HCT116 (cell line): Measurements from ENCODE around the gene CREBRF. TPM values are rescaled to one million over a fixed set of nuclear protein-coding genes. Genes with fewer than 3 reads are reported as not detected.

Source experiments
- ATAC-seq: fragments of 200-7000 bp; cut with Tn5 transposase; 2 replicates; pipeline ENCODE4 v1.9.1; 2020; ENCODE audit warnings: mild to moderate bottlenecking, moderate library complexity
- BruUV-seq: library from RNA; stranded (reverse); fragments of 400-500 nt; replicated peaks from 2 replicates; lab custom pipeline; 2021; lab: Mats Ljungman, UMichigan
- CTCF ChIA-PET: fragments of 300-600 bp; sonication (Branson Sonifier 250); formaldehyde crosslinking; loops from one replicate; lab custom pipeline; 2021; ENCODE audit warnings: antibody characterized with exemption; lab: Charles Lee
- POLR2A ChIA-PET: fragments of 300-600, 350-600 bp; sonication (Branson Sonifier 250); formaldehyde crosslinking; loops from one replicate; lab custom pipeline; 2021; ENCODE audit warnings: antibody characterized with exemption; lab: Charles Lee
- RAD21 ChIA-PET, 2 experiments: fragments of 300-600 bp; sonication (Branson Sonifier 250); formaldehyde crosslinking; loops; one replicate each; lab custom pipeline; 2023; ENCODE audit warnings: low total read pairs in 2 of 2; ENCODE audit not compliant: uncharacterized antibody in 2 of 2, unreplicated experiment in 2 of 2, low non-redundant PET in 1 of 2; lab: Charles Lee
- DNase-seq: peaks from one replicate; pipeline ENCODE4 v3.0.0-alpha.2; 2010; ENCODE audit warnings: low read depth, low spot score
- H2AFZ ChIP-seq: fragments of 200-600 bp; shearing (Covaris generic), sonication (generic); 2 replicates; pipeline ENCODE4 v1.6.1; 2017; ENCODE audit warnings: low read depth, mixed run types, mixed read lengths, antibody characterized with exemption, low read length; ENCODE audit not compliant: poor library complexity, severe bottlenecking
- H3K27ac ChIP-seq: 2 replicates; pipeline ENCODE4 v1.5.1; 2012; ENCODE audit warnings: low read depth, low read length
- H3K27me3 ChIP-seq: fragments of 200-600 bp; sonication (generic); 2 replicates; pipeline ENCODE4 v1.6.1; 2016; ENCODE audit warnings: mixed run types, low read length, mixed read lengths; ENCODE audit not compliant: insufficient read depth
- H3K36me3 ChIP-seq, 2 experiments: fragments of 200-500 bp in 1 of 2; fragments of 200-600 bp in 1 of 2; sonication (Bioruptor generic) in 1 of 2; sonication (generic) in 1 of 2; 2 replicates each; pipeline versions ENCODE4 v1.5.1 to v1.6.1; 2014 to 2016; ENCODE audit warnings: low read length in 2 of 2, inconsistent platforms in 1 of 2, mixed read lengths in 1 of 2, mixed run types in 1 of 2; ENCODE audit not compliant: insufficient read depth in 2 of 2, control insufficient read depth in 1 of 2
- H3K4me1 ChIP-seq, 2 experiments: fragments of 200-600 bp in 1 of 2; sonication (generic) in 1 of 2; 2 replicates each; pipeline versions ENCODE4 v1.5.1 to v1.6.1; 2012 to 2017; ENCODE audit warnings: low read length in 2 of 2, inconsistent platforms in 1 of 2, mild to moderate bottlenecking in 1 of 2, mixed read lengths in 1 of 2, mixed run types in 1 of 2, moderate library complexity in 1 of 2; ENCODE audit not compliant: insufficient read depth in 2 of 2, control insufficient read depth in 1 of 2
- H3K4me2 ChIP-seq: fragments of 200-600 bp; sonication (generic); 2 replicates; pipeline ENCODE4 v1.6.1; 2017; ENCODE audit warnings: mixed run types, low read length, mixed read lengths
- H3K4me3 ChIP-seq, 2 experiments: fragments of 200-600 bp in 1 of 2; sonication (generic) in 1 of 2; replicated peaks in 1 of 2; 2 replicates each; pipeline ENCODE4 v1.5.1; 2011 to 2016; ENCODE audit warnings: low read length in 2 of 2, control low read depth in 1 of 2, low read depth in 1 of 2, mild to moderate bottlenecking in 1 of 2, mixed read lengths in 1 of 2, mixed run types in 1 of 2
- H3K79me2 ChIP-seq: fragments of 200-600 bp; sonication (generic); 2 replicates; pipeline ENCODE4 v1.6.1; 2017; ENCODE audit warnings: mild to moderate bottlenecking, mixed run types, low read length, moderate library complexity, mixed read lengths; ENCODE audit not compliant: insufficient read depth
- H3K9ac ChIP-seq: fragments of 200-600 bp; sonication (generic); 2 replicates; pipeline ENCODE4 v1.6.1; 2016; ENCODE audit warnings: low read length, mixed read lengths
- H3K9me2 ChIP-seq: fragments of 200-600 bp; sonication (generic), shearing (Covaris generic); 2 replicates; pipeline ENCODE4 v1.6.1; 2017; ENCODE audit warnings: mixed run types, mild to moderate bottlenecking, moderate library complexity; ENCODE audit not compliant: insufficient read depth
- H3K9me3 ChIP-seq, 2 experiments: fragments of 200-500 bp in 1 of 2; fragments of 200-600 bp in 1 of 2; sonication (Bioruptor generic) in 1 of 2; sonication (generic) in 1 of 2; 2 replicates each; pipeline ENCODE4 v1.6.1; 2014 to 2017; ENCODE audit warnings: low read length in 2 of 2, mixed read lengths in 2 of 2, inconsistent platforms in 1 of 2, low read depth in 1 of 2, mild to moderate bottlenecking in 1 of 2, mixed run types in 1 of 2, moderate library complexity in 1 of 2; ENCODE audit not compliant: control insufficient read depth in 1 of 2, insufficient read depth in 1 of 2
- H4K20me1 ChIP-seq: fragments of 200-600 bp; sonication (generic), shearing (Covaris generic); 2 replicates; pipeline ENCODE4 v1.6.1; 2017; ENCODE audit warnings: mixed run types, mild to moderate bottlenecking, moderate library complexity; ENCODE audit not compliant: insufficient read depth
- CBX3 ChIP-seq: IDR thresholded peaks from 2 replicates; pipeline ENCODE4 v1.6.1; 2012; ENCODE audit warnings: low read depth
- CEBPB ChIP-seq: IDR thresholded peaks from 2 replicates; pipeline ENCODE4 v1.6.1; 2012; ENCODE audit warnings: low read depth
- EGR1 ChIP-seq: IDR thresholded peaks from 2 replicates; pipeline ENCODE4 v1.6.1; 2012; ENCODE audit warnings: low read depth
- ELF1 ChIP-seq: IDR thresholded peaks from 2 replicates; pipeline ENCODE4 v1.6.1; 2012; ENCODE audit warnings: low read depth, borderline replicate concordance
- EZH2 ChIP-seq: fragments of 200-600 bp; sonication (generic); IDR thresholded peaks from 2 replicates; pipeline ENCODE4 v1.6.1; 2017; ENCODE audit warnings: antibody characterized with exemption, mixed run types
- POLR2A ChIP-seq: IDR thresholded peaks from 2 replicates; pipeline ENCODE4 v1.7.0; 2011; ENCODE audit warnings: borderline replicate concordance; ENCODE audit not compliant: insufficient read depth, insufficient read length; ENCODE audit errors: extremely low read depth
- POLR2AphosphoS5 ChIP-seq: IDR thresholded peaks from 2 replicates; pipeline ENCODE4 v1.6.1; 2011; ENCODE audit warnings: mild to moderate bottlenecking, low read depth, low read length, moderate library complexity
- RAD21 ChIP-seq: IDR thresholded peaks from 2 replicates; pipeline ENCODE4 v1.6.1; 2012; ENCODE audit warnings: low read depth, mild to moderate bottlenecking
- REST ChIP-seq: IDR thresholded peaks from 2 replicates; pipeline ENCODE4 v1.6.1; 2012; ENCODE audit warnings: low read depth
- SIN3A ChIP-seq: IDR thresholded peaks from 2 replicates; pipeline ENCODE4 v1.6.1; 2012; ENCODE audit warnings: low read depth
- TCF7L2 ChIP-seq: IDR thresholded peaks from 2 replicates; pipeline ENCODE4 v1.7.0; 2011; ENCODE audit warnings: borderline replicate concordance, inconsistent platforms; ENCODE audit not compliant: insufficient read depth, insufficient read length; ENCODE audit errors: extremely low read depth
- ZBTB33 ChIP-seq: IDR thresholded peaks from 2 replicates; pipeline ENCODE4 v1.6.1; 2011; ENCODE audit warnings: mild to moderate bottlenecking, low read length, moderate library complexity; ENCODE audit not compliant: insufficient replicate concordance; ENCODE audit errors: extremely low read depth
- ZFX ChIP-seq: fragments of 450-650 bp; IDR thresholded peaks from 2 replicates; pipeline ENCODE4 v1.6.1; 2017
- intact Hi-C: fragments of 100-400 bp; cut with micrococcal nuclease; formaldehyde crosslinking; loops from 2 replicates; pipeline ENCODE4 v1.10.0; 2022
- total RNA-seq: library from RNA; stranded (reverse); gene quantifications from one replicate; pipeline ENCODE4 v1.2.1, GENCODE V29; 2021; ENCODE audit not compliant: unreplicated experiment

The CREBRF gene
- total RNA-seq, 1 experiment from 2014 or later: 7.7 TPM

DNA sequence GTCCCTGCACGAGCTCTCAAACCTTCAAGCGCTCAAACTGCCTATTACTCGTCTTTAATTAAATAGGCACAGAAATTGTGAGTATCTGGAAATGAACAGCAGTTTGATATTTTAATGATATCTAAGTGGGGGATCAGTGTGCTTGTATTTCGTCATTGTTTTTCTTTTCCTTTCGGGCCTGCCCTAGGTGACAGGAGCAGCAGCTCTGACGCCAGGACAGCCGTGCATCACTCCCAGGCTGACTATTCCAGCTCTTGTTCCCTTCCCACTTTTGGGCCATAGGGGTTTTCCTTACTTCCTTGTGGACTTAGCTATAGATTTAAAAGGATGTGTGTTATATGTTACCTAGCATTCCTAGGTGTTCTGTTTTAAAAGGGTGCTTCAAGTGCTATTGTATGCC, 97.7 kb downstream of the CREBRF start:
- H3K79me2 ChIP-seq: no peaks in the 10 kb centered on the region
- no TSS peak for BruUV-seq
- H3K4me1 ChIP-seq: peaks cover 0 to 2% of the 10 kb centered on the region in 2 experiments; a peak in 1 of 4 replicates
- H3K36me3 ChIP-seq: peaks cover 5 to 12% of the 10 kb centered on the region in 2 experiments; a peak in 1 of 4 replicates
- POLR2A ChIA-PET: interaction anchor here (1.5 kb wide), 1 partner anchor 9 kb away, joined by 3 read pairs; no protein-coding TSS in a partner anchor
- H3K4me2 ChIP-seq: no peak overlapping the region
- H3K27me3 ChIP-seq: no peaks in the 10 kb centered on the region
- CTCF ChIA-PET: interaction anchor here (1.3 kb wide), 1 partner anchor 9 kb away, joined by 3 read pairs; no protein-coding TSS in a partner anchor
- no peaks in the 10 kb centered on the region for H3K9me2 ChIP-seq
- H3K9me3 ChIP-seq: no peaks in the 10 kb centered on the region
- H3K9ac ChIP-seq: no peak overlapping the region
- DNase-seq: no peak
- no peak overlapping the region for H2AFZ ChIP-seq
- no peaks in the 10 kb centered on the region for H4K20me1 ChIP-seq
- intact Hi-C loops: no loop called here
- no peak overlapping the region for H3K4me3 ChIP-seq
- ATAC-seq: no peak
- RAD21 ChIA-PET: no interaction called here
- TF ChIP-seq SIN3A (no peak), ZBTB33 (no peak), EGR1 (no peak), RAD21 (no peak), CBX3 (no peak), ELF1 (no peak), ZFX (no peak), TCF7L2 (no peak), REST (no peak), POLR2A (no peak), CEBPB (no peak), EZH2 (no peak), POLR2AphosphoS5 (no peak)
- H3K27ac ChIP-seq: no peak overlapping the region
